ENCODE data around the gene E2F1.

E2F1 gene

DNA sequence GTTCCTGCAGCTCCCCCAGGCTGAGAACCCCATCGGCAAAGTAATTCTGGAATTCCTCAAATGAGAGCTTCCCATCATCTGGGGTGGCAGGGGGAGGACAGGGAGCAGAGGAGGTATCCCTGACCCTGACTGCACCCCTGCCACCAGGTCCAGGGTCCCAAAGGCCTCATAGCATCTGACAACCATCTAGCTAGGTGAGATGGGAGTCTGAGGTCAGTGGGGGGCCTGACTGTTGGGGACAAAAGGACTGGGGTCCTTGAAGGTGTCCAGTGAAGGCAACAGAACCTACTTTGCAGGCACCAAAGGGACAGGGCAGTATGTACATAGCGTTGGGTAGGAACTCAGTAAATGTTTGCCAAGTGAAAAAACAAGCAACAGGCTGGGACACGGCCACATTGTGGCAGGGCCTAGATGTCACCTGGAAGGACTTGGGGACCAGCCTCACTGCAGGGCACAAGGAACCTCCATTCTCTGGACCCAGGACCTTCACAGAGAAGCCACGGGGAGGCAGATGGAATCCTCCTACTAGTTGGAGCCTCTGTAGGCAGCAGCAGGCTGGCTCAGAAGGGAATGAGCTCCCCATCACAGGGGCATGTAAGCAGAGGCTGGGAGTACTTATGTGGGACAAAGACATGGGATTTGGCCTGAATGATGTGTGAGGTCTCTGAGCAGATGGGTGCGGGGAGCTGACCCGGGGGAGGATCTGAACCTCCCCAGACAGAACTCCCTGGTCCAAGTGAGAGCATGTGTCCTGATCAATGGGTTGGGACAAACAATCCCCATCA lies 15.3 kb downstream of the E2F1 start:
- DNase-seq = no peak

DNA sequence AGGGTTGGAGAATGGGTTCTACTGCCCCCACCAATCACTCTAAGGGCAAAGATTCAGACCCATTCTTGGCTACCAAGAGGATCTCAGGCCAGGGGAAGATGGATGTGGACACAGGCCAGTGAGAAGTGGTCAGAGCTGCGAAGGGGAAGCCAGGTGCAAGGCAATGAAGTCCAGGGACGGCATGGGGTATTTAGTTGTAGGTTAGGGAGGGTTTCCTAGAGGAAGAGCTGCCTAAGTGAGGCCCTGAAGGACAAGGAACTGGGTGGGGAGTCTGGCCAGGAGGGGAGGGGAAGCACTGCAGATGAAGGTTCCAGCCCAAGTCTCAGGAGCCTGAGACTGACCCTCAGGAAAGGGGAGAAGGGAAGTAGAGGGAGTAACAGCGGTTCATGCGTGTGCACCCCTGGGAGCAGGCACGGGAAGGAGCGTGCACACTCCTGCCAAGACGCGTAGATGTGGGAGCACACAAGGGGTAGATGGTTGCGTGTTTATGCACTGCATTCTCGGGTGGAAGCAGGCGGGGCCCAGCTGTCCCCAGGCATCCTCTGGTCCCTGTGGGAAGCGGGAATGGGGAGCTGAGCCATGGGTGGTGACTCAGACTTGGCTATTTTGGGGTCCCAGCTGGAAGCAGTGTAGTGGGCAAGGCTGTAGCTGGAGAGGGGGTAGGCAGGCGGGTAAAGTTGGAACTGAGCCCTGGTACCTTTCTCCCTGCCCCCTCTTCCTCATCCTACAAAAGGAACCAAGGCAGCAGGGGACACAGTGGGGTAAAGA lies 16.1 kb downstream of the E2F1 start:
- DNase-seq = no peak

DNA sequence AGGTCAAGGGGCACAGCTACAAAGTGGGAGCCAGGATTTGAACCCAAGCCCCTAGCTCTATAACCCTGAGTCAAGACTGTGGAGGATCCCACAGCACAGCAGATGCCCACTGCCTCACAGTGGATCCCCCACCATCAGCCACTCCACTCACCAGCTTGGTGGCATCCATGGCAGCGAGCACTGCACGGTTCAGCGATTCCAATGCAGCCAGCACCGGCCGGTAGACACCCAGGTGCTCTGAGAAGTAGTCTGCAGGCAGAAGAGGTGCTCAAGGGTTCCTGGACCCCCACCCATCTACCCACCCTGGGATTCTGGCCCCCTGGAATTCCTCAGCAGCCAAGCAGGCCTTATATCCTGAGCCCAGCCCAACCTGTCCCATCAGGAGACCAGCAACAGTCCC lies 17.0 kb downstream of the E2F1 start:
- DNase-seq = no peak

DNA sequence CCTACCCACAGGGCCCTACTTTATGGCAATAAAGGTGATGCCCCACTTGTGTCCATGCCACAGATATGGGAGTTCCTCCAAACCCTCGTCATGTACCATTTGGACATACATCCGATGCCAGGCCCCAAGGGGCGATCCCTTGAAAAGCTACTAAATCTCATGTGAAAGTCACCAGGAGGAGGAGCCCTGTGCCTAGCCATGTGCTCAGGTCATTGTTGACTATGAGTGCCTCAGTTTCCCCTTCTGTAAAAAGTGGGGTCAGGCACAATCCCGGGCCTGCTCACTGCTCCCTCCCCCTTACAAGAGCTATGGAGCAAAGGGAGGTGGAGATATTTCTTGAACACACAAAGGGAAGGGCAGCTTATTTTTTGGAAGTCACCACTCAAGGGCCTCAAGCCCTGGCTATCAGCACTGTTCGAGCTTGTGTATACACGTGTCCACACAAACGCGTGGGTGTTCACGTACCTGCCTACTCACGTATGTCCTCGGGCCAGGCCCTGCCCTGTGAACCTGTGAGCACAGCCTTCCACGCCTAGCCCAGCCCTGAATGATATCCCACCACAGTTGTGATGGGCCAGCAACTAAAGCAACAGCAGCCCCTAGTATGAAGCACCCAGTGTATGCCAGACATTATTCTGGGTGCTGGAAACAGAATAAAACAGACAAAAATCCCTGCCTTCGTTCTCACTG lies 17.6 kb downstream of the E2F1 start:
- DNase-seq = no peak

DNA sequence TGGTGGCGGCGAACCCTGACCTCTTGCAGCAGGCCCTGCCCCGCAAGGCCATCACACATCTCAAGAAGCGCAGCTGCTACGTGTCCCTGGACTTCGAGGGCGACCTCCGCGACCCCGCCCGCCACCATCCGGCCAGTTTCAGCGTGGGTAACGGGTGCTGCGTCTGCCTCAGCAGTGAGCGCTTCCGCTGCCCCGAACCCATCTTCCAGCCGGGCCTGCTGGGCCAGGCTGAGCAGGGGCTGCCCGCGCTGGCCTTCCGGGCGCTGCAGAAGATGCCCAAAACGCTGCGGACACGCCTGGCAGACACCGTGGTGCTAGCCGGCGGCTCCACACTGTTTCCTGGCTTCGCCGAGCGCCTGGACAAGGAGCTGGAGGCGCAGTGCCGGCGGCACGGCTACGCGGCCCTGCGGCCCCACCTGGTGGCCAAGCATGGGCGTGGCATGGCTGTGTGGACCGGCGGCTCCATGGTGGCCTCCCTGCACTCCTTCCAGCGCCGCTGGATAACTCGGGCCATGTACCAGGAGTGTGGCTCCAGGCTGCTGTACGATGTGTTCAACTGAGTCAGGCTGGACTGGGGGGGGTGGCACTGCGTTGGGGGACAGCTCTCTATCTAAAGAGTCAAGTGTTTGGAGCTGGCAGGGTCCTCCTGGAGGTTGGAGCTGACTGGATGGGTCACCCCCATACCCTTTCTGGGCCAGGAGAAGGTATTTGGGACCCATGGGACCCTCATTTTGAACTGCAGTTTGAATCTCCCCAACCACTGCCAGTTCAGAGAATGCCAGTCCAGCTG lies 18.3 kb downstream of the E2F1 start:
- DNase-seq = peak; percentile 32 to 73 (median 50)

DNA sequence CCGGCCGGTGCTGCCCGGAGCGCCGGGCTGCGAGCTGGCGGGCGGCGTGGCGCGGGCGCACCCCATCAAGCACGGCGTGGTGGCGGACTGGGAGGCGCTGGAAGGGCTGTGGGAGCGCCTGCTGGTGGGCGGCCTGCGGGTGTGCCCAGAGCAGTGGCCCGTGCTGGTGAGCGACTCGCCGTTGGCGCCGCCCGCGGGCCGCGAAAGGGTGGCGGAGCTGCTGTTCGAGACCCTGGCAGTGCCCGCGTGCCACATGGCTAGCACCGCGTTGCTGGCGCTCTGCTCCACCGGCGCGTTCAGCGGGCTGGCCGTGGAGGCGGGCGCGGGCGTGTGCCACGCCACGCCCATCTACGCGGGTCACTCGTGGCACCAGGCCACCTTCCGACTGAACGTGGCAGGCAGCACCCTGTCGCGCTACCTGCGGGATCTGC lies 18.9 kb downstream of the E2F1 start:
- DNase-seq = peak in 2 of 4 experiments; percentile 29 to 39

DNA sequence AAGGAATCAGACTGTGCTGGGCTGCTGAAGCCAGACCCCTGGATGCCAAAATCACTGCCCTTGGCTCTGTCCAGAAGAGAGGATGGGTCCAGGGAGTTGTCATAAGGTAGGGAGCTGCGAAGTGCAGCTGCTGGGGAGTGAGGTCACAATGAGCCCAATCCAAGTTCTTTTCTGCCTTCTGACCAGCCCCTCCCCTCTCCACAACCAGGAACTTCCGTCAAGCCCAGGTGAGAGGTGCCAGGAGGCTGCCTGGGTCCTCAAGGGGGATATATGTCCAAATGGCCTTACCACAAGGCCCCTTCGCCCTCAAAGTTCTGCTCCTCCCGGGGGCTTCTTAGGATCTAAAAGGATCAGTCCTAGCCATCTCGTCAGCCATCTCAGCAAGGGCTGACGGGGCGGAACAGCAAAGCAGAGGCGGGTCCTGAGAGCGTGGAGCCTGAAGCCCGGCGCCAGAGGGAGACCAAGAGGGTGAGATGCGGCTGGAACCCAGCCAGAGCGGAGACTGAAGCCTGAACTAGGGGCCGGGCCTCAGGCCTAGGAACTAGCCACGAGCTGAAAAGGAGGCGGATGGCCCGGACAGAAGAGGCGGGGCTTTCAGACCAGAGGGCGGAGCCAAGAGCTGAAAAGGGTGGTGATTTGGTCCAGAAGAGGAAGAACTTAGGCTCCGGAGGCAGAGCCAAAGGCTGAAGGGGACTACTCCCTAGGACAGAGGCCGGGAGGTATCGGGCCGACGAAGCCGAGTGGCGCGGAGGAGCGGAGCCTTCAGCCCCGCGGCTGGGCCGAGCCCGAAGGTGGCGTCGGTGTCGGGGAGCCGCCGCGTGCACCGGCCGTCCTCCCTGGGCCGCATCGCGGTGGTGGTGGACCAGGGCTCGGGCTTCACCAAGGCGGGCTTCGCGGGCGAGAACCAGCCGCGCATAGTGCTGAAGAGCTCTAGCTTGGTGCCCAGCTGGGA lies 19.6 kb downstream of the E2F1 start, which contains the start of gene ACTL10:
ACTL10 (plus strand) TSS at position 651 of the 952 bp plus-strand sequence. CDS start 555 bp downstream, outside the sequence.
- DNase-seq = peak; percentile 29 to 65 (median 40)

DNA sequence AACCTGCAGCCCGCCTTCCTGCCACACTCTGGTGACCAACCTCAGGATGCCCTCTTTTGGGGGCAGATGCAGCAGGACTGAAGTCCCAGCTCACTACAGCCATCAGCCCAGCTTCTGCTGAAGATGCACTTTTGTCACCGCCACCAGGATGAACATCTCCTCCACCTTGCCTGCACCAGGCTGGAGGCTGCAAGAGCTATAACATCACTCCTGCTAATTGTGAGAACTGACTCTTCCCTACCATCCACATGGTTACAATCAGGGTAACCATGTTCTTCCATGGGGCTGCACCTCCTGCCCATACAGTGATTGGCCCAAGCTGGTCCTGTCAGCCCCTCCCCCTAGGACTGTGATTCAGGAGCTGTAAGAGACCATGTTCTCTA lies 21.4 kb downstream of the E2F1 start:
- DNase-seq = no peak

DNA sequence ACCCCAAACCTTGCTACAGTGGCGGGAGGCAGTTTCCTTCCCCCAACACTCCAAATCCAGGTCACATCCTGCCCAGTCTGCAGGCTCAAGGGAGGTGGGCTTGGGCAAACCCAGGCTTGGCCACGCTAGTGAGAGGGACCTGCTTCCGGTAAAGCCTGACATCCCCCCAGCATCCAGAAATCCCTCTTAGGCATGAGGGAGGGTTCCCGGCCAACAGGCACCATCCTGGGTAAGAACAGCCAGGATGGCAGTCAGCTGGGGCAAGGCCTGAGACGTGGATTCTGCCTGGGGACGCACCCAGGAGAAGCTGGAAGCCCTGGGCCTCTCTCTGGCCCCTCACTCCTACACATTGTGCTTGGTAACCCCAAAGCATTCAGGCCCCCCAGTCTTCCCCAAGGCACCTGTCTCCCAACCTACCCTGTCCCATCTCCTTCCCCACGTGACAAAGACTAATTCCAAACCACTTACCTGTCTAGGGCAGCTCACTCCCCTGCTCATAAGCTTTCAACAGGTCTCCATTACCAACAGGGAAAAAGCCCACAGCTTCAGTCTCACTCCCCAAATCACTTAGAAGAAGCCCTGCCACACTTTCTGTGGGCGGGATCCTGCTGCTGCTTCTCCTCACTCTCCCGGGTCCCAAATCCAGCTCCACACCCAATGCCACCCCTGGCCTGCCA lies 22.0 kb downstream of the E2F1 start:
- DNase-seq = no peak

DNA sequence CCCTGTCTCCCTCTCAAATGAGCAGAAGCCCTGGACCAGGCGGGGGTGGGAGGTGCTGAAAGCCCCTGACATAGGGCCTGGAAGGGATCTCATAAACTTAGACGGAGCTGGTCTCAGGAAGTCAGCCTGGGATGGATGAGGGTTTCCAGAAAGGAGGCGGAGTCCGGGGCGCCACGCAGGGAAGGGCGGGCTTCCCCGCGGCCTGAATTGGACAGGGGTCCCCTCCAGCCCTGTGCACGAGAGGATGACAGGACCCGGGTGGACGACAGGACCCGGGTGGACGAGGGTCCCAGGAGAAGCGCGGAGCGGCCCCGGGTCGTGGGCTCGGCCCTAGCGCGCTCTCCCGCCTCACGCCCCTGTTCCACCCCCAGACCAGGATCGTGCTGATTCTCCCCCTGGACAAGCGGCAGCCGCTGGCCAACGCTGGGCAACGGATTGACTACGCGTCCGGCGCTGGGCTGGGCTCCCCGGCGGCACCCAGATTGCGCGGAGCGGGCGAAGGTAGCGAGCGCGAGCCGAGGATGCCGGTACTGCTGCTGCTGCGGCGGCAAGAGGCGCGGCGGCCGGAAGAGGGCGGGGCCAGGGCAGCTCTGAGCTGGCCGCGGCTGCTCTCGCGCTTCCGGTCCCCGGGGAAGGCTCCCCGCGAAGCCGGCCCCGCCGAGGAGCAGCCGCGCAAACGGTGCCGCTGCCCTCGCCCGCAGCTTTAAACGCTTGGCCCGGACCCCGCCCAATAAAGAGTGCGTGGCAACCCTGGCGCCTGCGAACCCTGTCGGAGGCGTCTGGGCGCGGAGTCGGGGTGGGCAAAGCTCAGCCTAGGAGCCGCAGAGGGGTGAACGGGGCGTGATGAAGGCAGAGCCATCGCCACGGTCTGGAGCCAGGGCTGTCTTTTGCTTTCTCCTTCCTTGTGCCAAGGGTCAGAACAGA lies 22.8 kb downstream of the E2F1 start:
- DNase-seq = peak; percentile 30 to 82 (median 61)

DNA sequence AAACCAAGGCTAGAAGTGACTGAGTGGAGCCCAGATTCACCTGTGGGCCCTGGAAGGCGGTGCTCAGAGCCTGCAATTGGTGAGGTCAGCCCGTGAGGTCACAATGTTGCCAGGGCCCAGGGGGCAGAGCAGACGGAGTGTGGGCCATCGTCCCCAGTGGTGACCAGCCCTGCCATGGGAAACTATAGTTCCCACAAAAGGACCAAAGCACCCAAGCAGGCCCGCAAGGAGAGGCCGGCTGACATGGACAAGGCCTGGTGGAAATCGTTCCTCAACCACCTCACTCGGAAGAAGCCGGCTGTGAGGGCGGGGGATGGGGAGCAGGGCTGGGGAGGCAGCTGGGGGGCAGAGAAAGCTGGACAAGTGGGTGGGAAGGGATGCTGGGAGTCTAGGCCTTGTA lies 24.0 kb downstream of the E2F1 start, which contains the start of gene C20orf144:
C20orf144 (plus strand) TSS at position 156 of the 400 bp plus-strand sequence; CDS start at position 175, 19 bp downstream.
- no peak for DNase-seq

DNA sequence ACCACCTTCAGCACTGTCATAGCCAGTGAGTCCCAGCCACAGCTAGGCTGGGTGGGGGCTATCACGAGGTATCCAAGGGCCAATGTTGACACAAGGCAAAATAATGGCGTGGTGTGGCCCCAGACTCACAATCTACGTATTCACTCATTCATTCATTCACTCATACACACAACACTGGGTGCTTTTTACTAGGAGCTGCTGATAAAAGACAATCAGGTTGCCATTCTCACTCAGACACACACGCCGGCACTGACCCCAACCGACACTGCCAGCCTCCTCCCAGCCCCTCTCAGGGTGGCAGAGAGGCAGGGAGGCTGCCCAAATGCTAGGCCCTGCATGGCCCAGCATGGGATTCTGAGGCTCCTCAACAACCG lies 25.5 kb downstream of the E2F1 start:
- no peak for DNase-seq

DNA sequence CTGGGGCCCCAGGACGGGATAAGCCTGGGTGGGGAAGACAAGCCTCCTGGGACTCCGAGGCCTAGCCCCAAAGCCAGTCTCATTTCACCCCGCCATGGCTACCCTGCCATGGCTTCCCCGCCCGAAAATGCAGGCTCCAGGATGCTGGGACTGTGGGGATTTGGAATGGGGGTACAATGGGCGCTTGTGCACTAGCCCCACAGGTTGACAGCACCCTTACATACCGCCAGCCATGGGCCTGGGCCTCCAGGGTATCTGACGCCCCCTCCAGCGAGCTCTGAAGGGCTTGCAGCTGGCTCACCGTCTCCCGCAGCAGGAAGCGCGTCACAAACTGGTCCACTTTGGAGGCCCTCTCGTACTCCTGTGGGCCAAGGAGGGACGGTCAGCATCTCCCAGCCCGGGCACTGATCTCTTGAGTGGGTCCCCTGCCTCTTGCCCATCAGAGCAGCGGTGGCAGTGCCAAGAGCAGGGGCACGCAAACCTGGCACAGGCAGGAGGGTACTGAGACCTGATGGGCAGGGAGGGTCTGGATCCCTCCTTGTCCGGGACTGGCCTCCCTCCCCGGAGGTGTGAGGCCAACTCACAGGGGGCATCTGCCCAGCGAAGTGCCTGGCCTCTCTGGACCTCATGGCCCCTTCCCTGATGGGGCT lies 26.0 kb downstream of the E2F1 start:
- no peak for DNase-seq

DNA sequence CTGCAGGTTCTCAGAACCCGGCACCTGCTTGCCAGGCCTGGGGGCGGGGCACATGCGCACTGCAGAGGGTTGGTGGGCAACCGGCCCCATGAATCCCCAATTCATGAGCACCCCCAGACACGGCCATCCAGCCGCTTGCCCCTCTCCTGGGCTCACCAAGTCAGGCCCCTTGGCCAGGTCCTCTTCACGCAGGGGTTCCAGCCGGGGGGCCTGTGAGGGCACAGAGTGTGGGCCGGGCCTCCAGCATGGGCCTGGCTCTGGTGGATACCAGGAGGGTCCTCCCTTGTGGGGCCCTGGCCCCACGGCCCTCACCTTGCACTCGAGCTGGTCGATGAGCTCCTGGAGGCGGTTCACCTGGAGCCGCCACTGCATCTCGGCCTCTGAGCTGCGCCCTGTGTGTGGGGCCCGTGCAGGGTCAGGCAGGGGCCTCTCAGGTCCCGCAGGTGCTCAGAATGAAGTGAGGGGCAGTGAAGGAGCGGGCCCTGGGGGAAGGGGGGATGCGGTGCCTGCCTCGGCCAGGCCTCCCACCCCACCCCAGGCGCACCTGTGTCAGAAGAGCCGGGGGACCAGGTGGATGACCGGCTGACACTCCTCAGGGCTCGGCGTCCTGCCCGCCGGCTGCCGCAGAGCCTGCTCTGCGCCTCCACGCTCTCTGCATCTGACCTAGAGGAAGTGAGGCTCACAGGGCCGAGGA lies 26.7 kb downstream of the E2F1 start:
- DNase-seq = no peak

DNA sequence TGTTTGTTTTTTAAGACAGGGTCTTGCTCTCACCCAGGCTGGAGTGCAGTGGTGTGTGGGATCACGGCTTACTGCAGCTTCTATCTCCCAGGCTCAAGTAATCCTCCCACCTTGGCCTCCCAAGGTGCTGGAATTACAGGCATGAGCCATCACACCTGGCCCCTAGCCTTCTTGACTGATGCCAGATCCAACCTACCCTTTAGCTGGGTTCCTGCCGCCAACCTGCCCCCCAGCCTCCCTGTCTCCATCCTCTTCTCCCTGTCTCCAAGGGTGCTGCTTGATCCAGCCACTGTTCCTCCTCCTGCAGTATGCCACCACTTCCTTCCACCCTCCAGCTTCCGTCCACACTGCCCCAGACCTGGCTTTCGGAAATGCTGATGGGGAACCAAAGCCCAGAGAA lies 27.3 kb downstream of the E2F1 start:
- no peak for DNase-seq

DNA sequence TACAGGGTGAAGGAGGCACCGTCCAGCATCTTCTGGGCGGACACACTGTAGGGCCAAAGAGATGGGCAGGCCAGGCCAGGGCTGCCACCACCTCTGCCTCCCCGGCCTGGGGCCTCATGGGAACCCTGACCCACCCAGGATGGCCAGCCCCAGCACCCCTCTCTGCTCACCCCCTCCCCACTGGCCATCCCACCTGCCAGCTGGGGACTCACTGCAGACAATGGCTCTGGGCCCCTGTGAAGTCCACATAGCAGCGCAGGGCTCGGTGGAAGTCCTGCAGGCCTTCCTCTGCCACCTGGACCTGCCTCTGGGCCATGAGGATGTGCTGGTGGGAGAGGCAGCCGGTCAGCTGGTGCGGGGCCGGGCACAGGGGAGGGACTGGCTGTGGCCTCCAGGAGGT lies 27.7 kb downstream of the E2F1 start:
- no peak for DNase-seq

DNA sequence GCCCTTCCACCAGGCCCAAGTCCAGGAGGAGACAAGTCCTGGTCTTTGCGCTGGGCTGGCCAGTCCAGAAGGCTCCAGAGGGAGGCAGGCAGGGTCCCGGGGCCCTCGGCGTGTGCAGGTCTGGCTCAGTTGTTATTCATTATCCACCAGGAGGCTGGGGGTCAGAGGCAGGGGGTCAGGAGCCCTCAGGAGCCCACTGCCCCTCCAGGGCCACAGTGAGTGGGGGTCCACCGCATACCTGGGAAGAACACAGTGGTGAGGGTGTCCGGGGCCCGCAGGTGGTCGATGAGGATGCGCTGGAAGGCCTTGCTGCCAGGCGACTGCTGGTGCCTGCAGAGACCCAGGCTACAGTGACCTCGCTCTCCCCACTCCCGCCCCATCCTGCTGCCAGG lies 28.5 kb downstream of the E2F1 start:
- DNase-seq = no peak

Data from activated naive CD4-positive, alpha-beta T cell (primary cell).